GM21360 (cell line): ENCODE data around the gene TBK1.
"Not testable (repeated sequence)": the region's sequence is repeated elsewhere in the genome, so short reads cannot be mapped to it uniquely, and the experiment has no call there.

Experiments used
- ATAC-seq: cut with Tn5 transposase; IDR thresholded peaks from one replicate; pipeline ENCODE4 v1.9.1; 2021; ENCODE audit warnings: mild to moderate bottlenecking, moderate library complexity; ENCODE audit not compliant: unreplicated experiment

TBK1 gene

DNA sequence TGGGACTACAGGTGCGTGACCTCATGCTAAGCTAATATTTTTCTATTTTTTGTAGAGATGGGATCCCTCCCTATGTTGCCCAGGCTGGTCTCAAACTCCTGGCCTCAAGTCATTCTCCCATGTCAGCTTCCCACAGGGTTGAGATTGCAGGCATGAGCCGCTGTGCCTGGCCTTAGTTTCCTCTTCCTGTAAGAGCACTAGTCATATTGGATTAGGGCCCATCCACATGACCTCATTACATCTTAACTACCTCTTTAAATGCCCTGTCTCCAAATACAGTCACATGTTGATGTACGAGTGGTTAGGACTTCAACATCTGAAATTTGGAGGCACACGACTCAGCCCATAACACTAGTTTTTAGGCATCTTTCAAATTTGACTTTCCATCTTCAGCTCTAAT is 86.2 kb downstream of the TBK1 start:
- no peak for ATAC-seq

DNA sequence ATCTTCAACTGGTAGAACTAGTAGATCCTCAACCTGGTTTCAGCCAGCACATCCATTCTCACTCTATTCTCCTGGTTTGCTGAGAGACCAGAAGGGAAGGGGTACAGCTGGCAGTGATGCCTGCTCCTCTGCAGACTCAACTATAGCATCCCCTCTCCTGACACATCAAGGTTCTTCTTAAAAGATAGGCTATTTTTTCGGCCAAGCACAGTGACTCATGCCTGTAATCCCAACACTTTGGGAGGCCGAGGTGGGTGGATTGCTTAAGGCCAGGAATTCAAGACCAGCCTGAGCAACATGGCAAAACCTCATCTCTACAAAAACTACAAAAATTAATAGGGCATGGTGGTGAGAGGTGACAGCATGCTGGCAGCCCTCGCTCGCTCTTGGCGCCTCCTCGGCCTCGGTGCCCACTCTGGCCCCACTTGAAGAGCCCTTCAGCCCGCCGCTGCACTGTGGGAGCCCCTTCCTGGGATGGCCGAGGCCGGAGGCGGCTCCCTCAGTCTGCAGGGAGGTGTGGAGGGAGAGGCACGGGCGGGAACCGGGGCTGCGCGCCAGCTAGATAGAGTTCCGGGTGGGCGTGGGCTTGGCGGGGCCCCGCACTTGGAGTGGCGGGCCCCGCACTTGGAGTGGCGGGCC is 90.6 kb downstream of the TBK1 start:
- not testable (repeated sequence) for ATAC-seq

DNA sequence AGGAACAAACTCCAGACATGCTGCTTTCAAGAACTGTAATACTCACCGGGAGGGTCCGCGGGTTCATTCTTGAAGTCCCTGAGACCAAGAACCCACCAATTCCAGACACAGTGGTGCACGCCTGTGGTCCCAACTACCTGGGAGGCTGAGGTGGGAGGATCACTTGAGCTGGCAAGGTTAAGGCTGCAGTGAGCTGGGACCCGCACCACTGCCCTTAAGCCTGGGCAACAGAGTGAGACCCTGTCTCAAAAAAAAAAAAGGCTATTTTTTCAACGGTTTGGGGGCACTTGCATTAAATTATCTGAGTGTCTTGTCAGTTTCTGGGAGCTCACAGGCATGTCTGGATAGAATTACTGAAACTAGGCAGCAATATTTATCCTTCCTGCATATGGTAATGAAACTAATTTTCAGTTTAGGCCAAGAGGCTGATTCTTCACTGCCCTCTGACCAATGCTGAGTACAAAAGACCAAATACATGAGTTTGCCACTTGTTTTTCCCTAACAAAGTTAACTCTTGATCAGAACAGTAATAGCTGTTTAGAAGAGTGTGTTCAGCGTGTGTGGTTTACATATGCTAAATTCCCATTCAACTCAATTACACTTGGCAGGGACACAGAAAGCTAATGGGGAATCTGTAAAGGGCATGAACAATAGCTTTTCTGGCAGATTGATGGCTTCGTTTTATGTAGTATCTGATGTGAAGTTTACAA is 92.6 kb downstream of the TBK1 start:
- ATAC-seq = no peak

DNA sequence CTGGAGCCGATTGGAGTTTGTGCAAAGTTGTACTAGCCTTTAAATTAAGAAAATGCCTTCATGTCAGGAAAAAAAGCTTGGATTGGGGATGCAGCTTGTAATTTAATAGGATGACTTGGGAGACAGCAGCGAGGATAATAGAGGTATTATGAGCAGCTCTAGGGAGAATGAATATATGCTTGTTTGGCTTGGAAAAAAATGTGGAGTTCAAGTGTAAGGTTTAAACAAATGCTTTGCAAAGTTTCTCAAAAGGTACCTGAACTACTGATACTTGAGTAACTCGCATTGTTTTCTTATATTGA is 93.1 kb downstream of the TBK1 start:
- ATAC-seq = no peak

DNA sequence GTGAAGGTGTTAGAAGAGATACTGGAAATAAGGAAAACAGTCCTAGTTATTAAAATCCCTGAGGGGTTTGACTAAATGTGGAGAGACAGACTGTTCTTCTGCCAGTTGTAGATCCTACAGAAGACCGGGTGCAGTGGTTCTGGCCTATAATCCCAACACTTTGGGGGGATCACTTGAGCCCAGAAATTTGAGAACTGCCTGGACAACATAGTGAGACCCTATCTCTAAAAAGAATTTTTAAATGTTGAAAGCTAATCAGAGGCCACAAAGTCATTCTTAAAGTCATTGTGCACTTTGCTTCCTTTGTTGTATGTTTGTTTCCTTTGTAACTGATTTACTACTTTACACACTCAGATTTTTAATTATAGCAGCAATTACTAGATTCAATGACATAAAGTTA is 97.2 kb downstream of the TBK1 start:
- ATAC-seq = no peak

DNA sequence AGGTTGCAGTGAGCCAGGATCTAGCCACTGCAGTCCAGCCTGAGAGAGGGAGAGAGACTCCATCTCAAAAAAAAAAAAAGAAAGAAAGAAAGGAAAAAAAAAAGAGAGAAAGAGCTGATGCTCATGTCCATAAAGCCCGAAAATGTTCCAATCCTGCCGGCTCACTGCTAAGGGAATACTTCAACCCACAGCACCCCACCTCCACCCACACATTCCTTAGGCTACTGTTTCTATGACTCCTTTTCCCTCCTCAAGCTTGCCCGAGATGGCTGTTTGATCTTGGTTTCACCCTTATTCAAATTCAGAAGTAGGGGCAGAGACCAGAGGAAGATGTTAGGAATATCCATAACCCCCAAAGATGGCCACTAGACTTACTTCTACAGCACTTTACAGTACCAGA is 98.8 kb downstream of the TBK1 start:
- no peak for ATAC-seq

DNA sequence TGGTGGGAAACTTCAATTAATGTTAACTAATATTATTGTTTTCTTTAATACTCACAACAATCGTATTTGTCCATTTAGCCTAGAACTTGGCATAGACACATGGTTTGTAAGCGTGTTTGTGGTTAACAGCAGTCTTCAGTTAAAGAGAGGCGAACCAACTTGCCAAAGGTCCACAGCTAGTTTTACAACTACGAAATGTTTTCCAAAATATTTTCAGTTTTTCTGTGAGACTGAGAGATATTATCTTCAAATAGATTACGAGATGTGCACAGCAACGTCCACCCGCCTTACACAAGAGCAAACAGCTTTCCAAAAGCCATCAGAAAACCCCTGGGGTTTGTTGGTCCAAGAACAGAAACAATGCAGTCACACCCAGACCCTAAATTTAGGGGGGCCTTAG is 99.8 kb downstream of the TBK1 start:
- no peak for ATAC-seq
